K562 (cell line): Measurements from ENCODE around the gene SLC66A2. TPM values are rescaled to one million over a fixed set of nuclear protein-coding genes. Genes with fewer than 3 reads are reported as not detected.

Experiments
- BCL6 ChIP-seq: fragments of 250-450 bp; sonication (Bioruptor Pico); IDR thresholded peaks from 2 replicates; pipeline ENCODE4 v1.4.0; 2020
- BRD9 ChIP-seq: fragments of 450-650 bp; IDR thresholded peaks from 2 replicates; pipeline ENCODE4 v1.6.1; 2018; ENCODE audit warnings: low read depth; ENCODE audit not compliant: partially characterized antibody
- CBFB ChIP-seq: sonication (generic); formaldehyde crosslinking; IDR thresholded peaks from 2 replicates; pipeline ENCODE4 v1.4.0; 2020; ENCODE audit warnings: mild to moderate bottlenecking, missing genetic modification reagents
- CREM ChIP-seq: IDR thresholded peaks from 2 replicates; pipeline ENCODE4 v1.6.1; 2014; ENCODE audit warnings: antibody characterized with exemption, low read depth
- E2F4 ChIP-seq: sonication (generic); formaldehyde crosslinking; IDR thresholded peaks from 2 replicates; pipeline ENCODE4 v1.8.0; 2022; ENCODE audit warnings: mild to moderate bottlenecking, low read depth, missing genetic modification reagents
- EP400 ChIP-seq: fragments of 450-650 bp; IDR thresholded peaks from 2 replicates; pipeline ENCODE4 v1.6.1; 2017; ENCODE audit warnings: antibody characterized with exemption, mild to moderate bottlenecking, moderate library complexity
- ETV1 ChIP-seq: fragments of 450-650 bp; conservative IDR thresholded peaks from 2 replicates; pipeline ENCODE4 v1.6.1; 2016; ENCODE audit warnings: missing genetic modification characterization, control low read depth, low read depth, missing compliant biosample characterization
- GABPB1 ChIP-seq: sonication (generic); formaldehyde crosslinking; IDR thresholded peaks from 2 replicates; pipeline ENCODE4 v1.8.0; 2022; ENCODE audit warnings: mild to moderate bottlenecking, missing genetic modification reagents
- GTF2F1 ChIP-seq: IDR thresholded peaks from 2 replicates; pipeline ENCODE4 v1.6.1; 2011; ENCODE audit warnings: low read depth, low read length, improper control_type of control experiment
- HNRNPL ChIP-seq: fragments of 200-400 bp; formaldehyde crosslinking; IDR thresholded peaks from 2 replicates; pipeline ENCODE4 v1.6.1; 2017; ENCODE audit warnings: low read depth, mild to moderate bottlenecking, low read length
- MXD1 ChIP-seq: fragments of 250-450 bp; sonication (Bioruptor Pico); IDR thresholded peaks from 2 replicates; pipeline ENCODE4 v1.8.0; 2021; ENCODE audit warnings: borderline replicate concordance, mild to moderate bottlenecking, moderate library complexity; ENCODE audit not compliant: poor library complexity, severe bottlenecking
- MYBL2 ChIP-seq, 2 experiments: fragments of 450-650 bp in 1 of 2; sonication (generic) in 1 of 2; formaldehyde crosslinking in 1 of 2; IDR thresholded peaks; 2 replicates each; pipeline versions ENCODE4 v1.6.1 to v1.8.1; 2017 to 2022; ENCODE audit warnings: borderline replicate concordance in 1 of 2, inconsistent platforms in 1 of 2, low read depth in 1 of 2, mild to moderate bottlenecking in 1 of 2, missing genetic modification reagents in 1 of 2, moderate library complexity in 1 of 2
- NFE2 ChIP-seq: IDR thresholded peaks from 2 replicates; pipeline ENCODE4 v1.6.1; 2014; ENCODE audit warnings: antibody characterized with exemption, low read depth
- NUFIP1 ChIP-seq: fragments of 450-650 bp; IDR thresholded peaks from 2 replicates; pipeline ENCODE4 v1.6.1; 2018; ENCODE audit not compliant: partially characterized antibody
- RFX5 ChIP-seq: IDR thresholded peaks from 2 replicates; pipeline ENCODE4 v1.6.1; 2011; ENCODE audit warnings: low read depth, mild to moderate bottlenecking, improper control_type of control experiment, low read length
- SMARCE1 ChIP-seq: fragments of 450-650 bp; IDR thresholded peaks from 2 replicates; pipeline ENCODE4 v1.7.1; 2016; ENCODE audit warnings: mild to moderate bottlenecking
- SNRNP70 ChIP-seq: fragments of 200-400 bp; formaldehyde crosslinking; optimal IDR thresholded peaks from 2 replicates; pipeline ENCODE3; 2017; ENCODE audit warnings: low read depth, low read length
- TARDBP ChIP-seq: fragments of 450-650 bp; IDR thresholded peaks from 2 replicates; pipeline ENCODE4 v1.6.1; 2016
- U2AF2 ChIP-seq: fragments of 200-400 bp; formaldehyde crosslinking; optimal IDR thresholded peaks from 2 replicates; pipeline ENCODE3; 2017; ENCODE audit warnings: low read depth, mild to moderate bottlenecking, low read length
- ZC3H4 ChIP-seq: sonication (generic); formaldehyde crosslinking; IDR thresholded peaks from 2 replicates; pipeline ENCODE4 v1.9.0; 2021; ENCODE audit warnings: missing genetic modification reagents, borderline replicate concordance
- ZKSCAN3 ChIP-seq: fragments of 250-450 bp; sonication (Bioruptor Pico); IDR thresholded peaks from 2 replicates; pipeline ENCODE4 v1.4.0; 2020
- ZNF143 ChIP-seq: sonication (generic); formaldehyde crosslinking; IDR thresholded peaks from 2 replicates; pipeline ENCODE4 v1.9.0; 2022; ENCODE audit warnings: mild to moderate bottlenecking, missing genetic modification reagents
- ZNF165 ChIP-seq: fragments of 250-450 bp; sonication (Bioruptor Pico); IDR thresholded peaks from 2 replicates; pipeline ENCODE4 v1.4.0; 2020; ENCODE audit warnings: borderline replicate concordance
- ZNF263 ChIP-seq: sonication (generic); formaldehyde crosslinking; IDR thresholded peaks from 2 replicates; pipeline ENCODE4 v1.8.0; 2022; ENCODE audit warnings: mild to moderate bottlenecking, missing genetic modification reagents, borderline replicate concordance
- ZNF561 ChIP-seq: fragments of 450-650 bp; formaldehyde crosslinking; conservative IDR thresholded peaks from 2 replicates; pipeline ENCODE4 v1.4.0; 2020; ENCODE audit warnings: mild to moderate bottlenecking, moderate library complexity
- ZNF76 ChIP-seq: fragments of 250-450 bp; sonication (Bioruptor Pico); IDR thresholded peaks from 2 replicates; pipeline ENCODE4 v1.4.0; 2020; ENCODE audit warnings: mild to moderate bottlenecking, moderate library complexity, borderline replicate concordance
- polyA plus RNA-seq, 8 experiments: library from polyadenylated mRNA; depleted of rRNA in 4 of 8; stranded (reverse) in 5 of 8; unstranded in 3 of 8; fragments of >200 nt; fragmentation: Nextera tagmentation in 2 of 8; fragmentation: Illumina TruSeq in 1 of 8; extraction: Ambion mirVana in 2 of 8; extraction: Trizol in 1 of 8; gene quantifications; 2 replicates each; pipeline versions ENCODE4 v1.2.1 to v1.2.3, GENCODE V29; 2011 to 2014; ENCODE audit warnings: inconsistent platforms in 1 of 8, missing spikeins in 1 of 8
- total RNA-seq, 7 experiments: library from RNA; depleted of rRNA in 6 of 7; stranded (reverse); fragments of >200 nt in 6 of 7; fragmentation: Illumina TruSeq in 2 of 7; extraction: Trizol in 2 of 7; gene quantifications; 2 replicates each; pipeline versions ENCODE4 v1.2.1 to v1.2.3, GENCODE V29; 2011 to 2021; ENCODE audit warnings: low replicate concordance in 1 of 7
- TF ChIP-seq, protein P1 (sequence below): fragments of 250-450 bp; sonication (Bioruptor Pico); IDR thresholded peaks from 2 replicates; pipeline ENCODE4 v1.4.0; 2020; ENCODE audit warnings: mild to moderate bottlenecking, moderate library complexity
- TF ChIP-seq, protein P2 (sequence below): fragments of 450-650 bp; formaldehyde crosslinking; IDR thresholded peaks from 2 replicates; pipeline ENCODE4 v1.4.0; 2020; ENCODE audit warnings: mild to moderate bottlenecking, moderate library complexity

The SLC66A2 gene
- total and polyA plus RNA-seq, 9 of the 15 experiments (the other 6 are each of a cell fraction or from before 2014, with no cell fraction given), result 0.25 to 17.5 (median 5.6) TPM

DNA sequence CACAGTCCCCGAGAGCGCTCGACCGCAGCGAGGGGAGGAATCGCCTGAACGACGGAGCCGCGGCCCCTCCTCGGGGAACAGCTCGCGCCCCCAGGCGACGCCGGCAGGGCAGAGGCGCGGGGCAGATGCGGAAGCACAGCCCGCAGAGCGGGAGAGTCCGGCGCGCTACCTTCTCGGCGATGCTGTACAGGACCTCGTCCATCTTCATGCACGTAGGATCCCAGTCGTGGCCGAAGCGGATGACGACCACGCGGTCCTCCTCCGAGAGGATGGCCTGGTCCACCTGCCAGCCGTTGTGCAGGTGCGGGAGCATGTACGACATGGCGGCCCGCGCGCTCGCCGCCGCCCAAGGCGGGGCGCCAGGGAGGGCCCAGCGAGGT lies 36.6 kb upstream of the SLC66A2 start (continued):
- no peak for TF ChIP-seq NFE2
- TF ChIP-seq CBFB (CRISPR knock-in tag), result no peak
- TF ChIP-seq ZNF165 (CRISPR knock-in tag), result no peak
- TF ChIP-seq ZNF76 (CRISPR knock-in tag), result no peak
- no peak for TF ChIP-seq BRD9
- TF ChIP-seq RFX5, result no peak
- 0 out of 2 replicates have a peak, but pooled peaks have one; percentile 38 for TF ChIP-seq ZNF263 (CRISPR knock-in tag)
- TF ChIP-seq SMARCE1, result no peak
- TF ChIP-seq SNRNP70, result no peak
- TF ChIP-seq CREM, result no peak
- TF ChIP-seq, protein P1, sequence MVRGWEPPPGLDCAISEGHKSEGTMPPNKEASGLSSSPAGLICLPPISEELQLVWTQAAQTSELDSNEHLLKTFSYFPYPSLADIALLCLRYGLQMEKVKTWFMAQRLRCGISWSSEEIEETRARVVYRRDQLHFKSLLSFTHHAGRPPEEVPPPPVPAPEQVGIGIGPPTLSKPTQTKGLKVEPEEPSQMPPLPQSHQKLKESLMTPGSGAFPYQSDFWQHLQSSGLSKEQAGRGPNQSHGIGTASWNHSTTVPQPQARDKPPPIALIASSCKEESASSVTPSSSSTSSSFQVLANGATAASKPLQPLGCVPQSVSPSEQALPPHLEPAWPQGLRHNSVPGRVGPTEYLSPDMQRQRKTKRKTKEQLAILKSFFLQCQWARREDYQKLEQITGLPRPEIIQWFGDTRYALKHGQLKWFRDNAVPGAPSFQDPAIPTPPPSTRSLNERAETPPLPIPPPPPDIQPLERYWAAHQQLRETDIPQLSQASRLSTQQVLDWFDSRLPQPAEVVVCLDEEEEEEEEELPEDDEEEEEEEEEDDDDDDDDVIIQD (CRISPR knock-in tag), result no peak
- no peak for TF ChIP-seq ZNF143 (CRISPR knock-in tag)
- TF ChIP-seq, protein P2, sequence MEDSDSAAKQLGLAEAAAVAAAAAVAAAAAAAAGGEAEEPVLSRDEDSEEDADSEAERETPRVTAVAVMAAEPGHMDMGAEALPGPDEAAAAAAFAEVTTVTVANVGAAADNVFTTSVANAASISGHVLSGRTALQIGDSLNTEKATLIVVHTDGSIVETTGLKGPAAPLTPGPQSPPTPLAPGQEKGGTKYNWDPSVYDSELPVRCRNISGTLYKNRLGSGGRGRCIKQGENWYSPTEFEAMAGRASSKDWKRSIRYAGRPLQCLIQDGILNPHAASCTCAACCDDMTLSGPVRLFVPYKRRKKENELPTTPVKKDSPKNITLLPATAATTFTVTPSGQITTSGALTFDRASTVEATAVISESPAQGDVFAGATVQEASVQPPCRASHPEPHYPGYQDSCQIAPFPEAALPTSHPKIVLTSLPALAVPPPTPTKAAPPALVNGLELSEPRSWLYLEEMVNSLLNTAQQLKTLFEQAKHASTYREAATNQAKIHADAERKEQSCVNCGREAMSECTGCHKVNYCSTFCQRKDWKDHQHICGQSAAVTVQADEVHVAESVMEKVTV, result no peak
- no peak for TF ChIP-seq MXD1
- TF ChIP-seq E2F4 (CRISPR knock-in tag), result no peak
- TF ChIP-seq BCL6 (CRISPR knock-in tag), result no peak
- TF ChIP-seq ZKSCAN3 (CRISPR knock-in tag), result no peak
- TF ChIP-seq ZC3H4 (CRISPR knock-in tag), result no peak
- no peak for TF ChIP-seq HNRNPL
- TF ChIP-seq NUFIP1, result no peak
- peak; percentile 62 for TF ChIP-seq GABPB1
- TF ChIP-seq GTF2F1, result no peak
- TF ChIP-seq MYBL2 (IDR thresholded peaks at IDR 0.05; ENCODE audit: low read depth), result no peak
- no peak for TF ChIP-seq MYBL2 (CRISPR knock-in tag; IDR thresholded peaks at IDR 0.05; ENCODE audit: borderline replicate concordance)
- TF ChIP-seq TARDBP, result no peak
- no peak for TF ChIP-seq ZNF561 (CRISPR knock-in tag)
- TF ChIP-seq ETV1 (tag), result 0 out of 2 replicates have a peak, but pooled peaks have one; percentile 26
- TF ChIP-seq EP400, result peak; percentile 85
- no peak for TF ChIP-seq U2AF2
